H9 (cell line): Measurements from ENCODE around the gene SCP2D1. TPM values are rescaled to one million over a fixed set of nuclear protein-coding genes. Genes with fewer than 3 reads are reported as not detected.

ENCODE experiments used
- DNase-seq: peaks from one replicate; pipeline ENCODE4 v3.0.0-alpha.2; 2017
- H2AFZ ChIP-seq: one replicate; pipeline ENCODE4 v1.6.1; 2013; ENCODE audit warnings: mild to moderate bottlenecking, low read length, control low read depth, moderate library complexity
- H2AK5ac ChIP-seq: 2 replicates; pipeline ENCODE4 v1.6.1; 2013; ENCODE audit warnings: low read length, control low read depth, mixed read lengths; ENCODE audit not compliant: insufficient read length
- H2BK120ac ChIP-seq: one replicate; pipeline ENCODE4 v1.6.1; 2013; ENCODE audit warnings: low read depth, mild to moderate bottlenecking, low read length, control low read depth, inconsistent platforms; ENCODE audit not compliant: poor library complexity, severe bottlenecking
- H2BK12ac ChIP-seq: 2 replicates; pipeline ENCODE4 v1.6.1; 2013; ENCODE audit warnings: low read length, control low read depth, mixed read lengths, low read depth; ENCODE audit not compliant: insufficient read length
- H2BK15ac ChIP-seq: 2 replicates; pipeline ENCODE4 v1.6.1; 2013; ENCODE audit warnings: low read depth, low read length, control low read depth
- H2BK20ac ChIP-seq: one replicate; pipeline ENCODE4 v1.6.1; 2013; ENCODE audit warnings: low read depth, mild to moderate bottlenecking, low read length, control low read depth, inconsistent platforms; ENCODE audit not compliant: poor library complexity, severe bottlenecking
- H2BK5ac ChIP-seq: 2 replicates; pipeline ENCODE4 v1.6.1; 2013; ENCODE audit warnings: low read length, control low read depth, mixed read lengths; ENCODE audit not compliant: insufficient read length
- H3K14ac ChIP-seq: 2 replicates; pipeline ENCODE4 v1.6.1; 2013; ENCODE audit warnings: low read length, control low read depth; ENCODE audit not compliant: insufficient read depth
- H3K18ac ChIP-seq: 2 replicates; pipeline ENCODE4 v1.6.1; 2013; ENCODE audit warnings: low read depth, mild to moderate bottlenecking, mixed read lengths, low read length, control low read depth; ENCODE audit not compliant: insufficient read length
- H3K23ac ChIP-seq: 2 replicates; pipeline ENCODE4 v1.6.1; 2013; ENCODE audit warnings: low read length, control low read depth, mixed read lengths, low read depth; ENCODE audit not compliant: insufficient read length
- H3K23me2 ChIP-seq: 2 replicates; pipeline ENCODE4 v1.6.1; 2013; ENCODE audit warnings: low read depth, mild to moderate bottlenecking, mixed read lengths, low read length, control low read depth; ENCODE audit not compliant: insufficient read length, poor library complexity, severe bottlenecking
- H3K27ac ChIP-seq: 2 replicates; pipeline ENCODE4 v1.5.1; 2013; ENCODE audit warnings: low read length, control low read depth, mixed read lengths, low read depth; ENCODE audit not compliant: insufficient read length
- H3K27me3 ChIP-seq: 2 replicates; pipeline ENCODE4 v1.6.1; 2013; ENCODE audit warnings: low read length, control low read depth, inconsistent platforms; ENCODE audit not compliant: insufficient read depth
- H3K4ac ChIP-seq: 2 replicates; pipeline ENCODE4 v1.6.1; 2013; ENCODE audit warnings: low read depth, mild to moderate bottlenecking, control low read depth, inconsistent platforms, low read length, moderate library complexity
- H3K4me1 ChIP-seq: 2 replicates; pipeline ENCODE4 v1.6.1; 2013; ENCODE audit warnings: low read length, control low read depth, inconsistent platforms; ENCODE audit not compliant: insufficient read depth
- H3K4me2 ChIP-seq: 2 replicates; pipeline ENCODE4 v1.6.1; 2013; ENCODE audit warnings: low read length, control low read depth, mixed read lengths; ENCODE audit not compliant: insufficient read length, insufficient read depth
- H3K56ac ChIP-seq: 2 replicates; pipeline ENCODE4 v1.6.1; 2013; ENCODE audit warnings: low read depth, mild to moderate bottlenecking, mixed read lengths, low read length, control low read depth; ENCODE audit not compliant: insufficient read length
- H3K79me1 ChIP-seq: 2 replicates; pipeline ENCODE4 v1.6.1; 2013; ENCODE audit warnings: low read depth, mild to moderate bottlenecking, moderate library complexity, low read length, control low read depth, inconsistent platforms; ENCODE audit not compliant: insufficient read depth, poor library complexity, severe bottlenecking
- H3K79me2 ChIP-seq: 2 replicates; pipeline ENCODE4 v1.6.1; 2013; ENCODE audit warnings: low read length, control low read depth, inconsistent platforms; ENCODE audit not compliant: insufficient read depth
- H3K9ac ChIP-seq: 2 replicates; pipeline ENCODE4 v1.6.1; 2013; ENCODE audit warnings: low read length, control low read depth, mixed read lengths; ENCODE audit not compliant: insufficient read length; ENCODE audit errors: extremely low read depth
- H3K9me3 ChIP-seq: one replicate; pipeline ENCODE4 v1.6.1; 2013; ENCODE audit warnings: low read depth, low read length, inconsistent platforms; ENCODE audit not compliant: control insufficient read depth
- H3T11ph ChIP-seq: one replicate; pipeline ENCODE4 v1.6.1; 2013; ENCODE audit warnings: mild to moderate bottlenecking, low read length, control low read depth, inconsistent platforms
- H4K20me1 ChIP-seq: one replicate; pipeline ENCODE4 v1.6.1; 2013; ENCODE audit not compliant: control insufficient read depth, insufficient read length, insufficient read depth
- H4K5ac ChIP-seq: 2 replicates; pipeline ENCODE4 v1.6.1; 2013; ENCODE audit warnings: low read depth, mild to moderate bottlenecking, mixed read lengths, low read length, control low read depth; ENCODE audit not compliant: insufficient read length
- H4K8ac ChIP-seq: replicated peaks from 2 replicates; pipeline ENCODE4 v1.6.1; 2013; ENCODE audit warnings: low read length, control low read depth, mixed read lengths, low read depth; ENCODE audit not compliant: insufficient read length
- H4K91ac ChIP-seq: 2 replicates; pipeline ENCODE4 v1.6.1; 2013; ENCODE audit warnings: low read depth, mild to moderate bottlenecking, moderate library complexity, mixed read lengths, low read length, control low read depth; ENCODE audit not compliant: insufficient read length
- H3K27ac Mint-ChIP-seq, 3 experiments: 2 replicates in 2 of 3; 3 replicates in 1 of 3; pipeline ENCODE4 v1.8.0; 2020 to 2021; ENCODE audit warnings: mixed read lengths in 3 of 3, mild to moderate bottlenecking in 1 of 3, moderate library complexity in 1 of 3
- H3K27me3 Mint-ChIP-seq: 2 replicates; pipeline ENCODE4 v1.8.0; 2021; ENCODE audit warnings: low read depth, mild to moderate bottlenecking, moderate library complexity, mixed read lengths
- H3K36me3 Mint-ChIP-seq, 3 experiments: 2 replicates in 2 of 3; 3 replicates in 1 of 3; pipeline ENCODE4 v1.8.0; 2020 to 2021; ENCODE audit warnings: low read depth in 3 of 3, mixed read lengths in 3 of 3; ENCODE audit not compliant: insufficient read depth in 1 of 3
- H3K4me1 Mint-ChIP-seq, 2 experiments: 2 replicates each; pipeline ENCODE4 v1.8.0; 2020; ENCODE audit warnings: mixed read lengths in 2 of 2
- H3K4me3 Mint-ChIP-seq, 2 experiments: 2 replicates in 1 of 2; 3 replicates in 1 of 2; pipeline ENCODE4 v1.8.0; 2020 to 2021; ENCODE audit warnings: mild to moderate bottlenecking in 2 of 2, mixed read lengths in 2 of 2, moderate library complexity in 1 of 2
- H3K9me3 Mint-ChIP-seq, 2 experiments: 2 replicates in 1 of 2; 3 replicates in 1 of 2; pipeline ENCODE4 v1.8.0; 2020; ENCODE audit warnings: mild to moderate bottlenecking in 2 of 2, mixed read lengths in 2 of 2, moderate library complexity in 1 of 2
- CTCF ChIP-seq: fragments of 200-600 bp; sonication (generic); conservative IDR thresholded peaks from 3 replicates; pipeline ENCODE4 v1.8.0; 2021; ENCODE audit warnings: antibody characterized with exemption, mild to moderate bottlenecking
- WGBS: extraction: QIAGEN DNeasy Blood & Tissue Kit; methylation state at CpG from one replicate; pipeline ENCODE4 v1.1.7; 2013; ENCODE audit warnings: missing lambda C conversion rate, low lambda C conversion rate, mixed read lengths; ENCODE audit not compliant: insufficient read length; ENCODE audit errors: extremely low coverage; 5-methylcytosine and 5-hydroxymethylcytosine counted together
- total RNA-seq: library from RNA; stranded (reverse); gene quantifications from 2 replicates; pipeline ENCODE4 v1.2.1, GENCODE V29; 2021

Gene SCP2D1
- total RNA-seq, 1 experiment from 2014 or later = not detected

GRCh38 chr20:18855882-18856281 is 42.3 kb downstream of the SCP2D1 start:
- Histone ChIP-seq H3K9me3 (no peaks in the 10 kb centered on the region), H3K56ac (no peak overlapping the region), H4K5ac (no peak overlapping the region), H4K8ac (no peak overlapping the region), H2AK5ac (no peak overlapping the region), H3K23me2 (no peaks in the 10 kb centered on the region), H4K20me1 (no peaks in the 10 kb centered on the region), H2BK20ac (no peak overlapping the region), H3K79me1 (no peaks in the 10 kb centered on the region), H3K9ac (no peak overlapping the region), H2BK15ac (no peak overlapping the region), H3K4me1 (no peaks in the 10 kb centered on the region), H3K14ac (no peak overlapping the region), H3K27me3 (peaks cover 36% of the 10 kb centered on the region), H3T11ph (no peak overlapping the region), H2BK12ac (no peak overlapping the region), H3K4ac (no peak overlapping the region), H3K27ac (no peak overlapping the region), H3K23ac (no peak overlapping the region), H2BK5ac (no peak overlapping the region), H3K18ac (no peak overlapping the region), H4K91ac (no peak overlapping the region), H2BK120ac (no peak overlapping the region), H3K79me2 (no peaks in the 10 kb centered on the region), H2AFZ (no peak overlapping the region), H3K4me2 (no peak overlapping the region)
- peaks cover 13 to 19% of the 10 kb centered on the region in 2 experiments for H3K4me1 Mint-ChIP-seq
- TF ChIP-seq CTCF = no peak
- no CpG with 5 or more reads among the region's 2 CpGs for WGBS
- peaks cover 0 to 1% (median 0%) of the 10 kb centered on the region in 3 experiments; a peak in 1 of 7 replicates for H3K36me3 Mint-ChIP-seq
- H3K27me3 Mint-ChIP-seq = peaks cover 99% of the 10 kb centered on the region
- H3K27ac Mint-ChIP-seq = no peak overlapping the region
- peaks cover 6 to 12% of the 10 kb centered on the region in 2 experiments for H3K9me3 Mint-ChIP-seq
- no peak overlapping the region for H3K4me3 Mint-ChIP-seq
- no peak for DNase-seq
